Endothelial cell of umbilical vein (primary cell): ENCODE data around the gene XPNPEP1. TPM values are rescaled to one million over a fixed set of nuclear protein-coding genes. Genes with fewer than 3 reads are reported as not detected.

Source experiments
- BruUV-seq: library from RNA; stranded (reverse); fragments of 400-500 nt; replicated peaks from 2 replicates; lab custom pipeline; 2021; lab: Mats Ljungman, UMichigan
- CTCF ChIA-PET: fragments of 300-600, 350-600 bp; sonication (Branson Sonifier 250); formaldehyde crosslinking; loops from one replicate; lab custom pipeline; 2021; ENCODE audit warnings: antibody characterized with exemption, inconsistent platforms; lab: Charles Lee
- POLR2A ChIA-PET: fragments of 300-600, 350-600 bp; sonication (Branson Sonifier 250); formaldehyde crosslinking; loops from one replicate; lab custom pipeline; 2021; ENCODE audit warnings: antibody characterized with exemption, inconsistent platforms; lab: Charles Lee
- DNase-seq: peaks from one replicate; pipeline ENCODE4 v3.0.0-alpha.2; 2011; ENCODE audit warnings: low read depth, low spot score
- FAIRE-seq: peaks from 2 replicates; lab custom pipeline; 2011; peaks lifted over from hg19 to GRCh38; lab: Jason Lieb, UNC
- H2AFZ ChIP-seq: 2 replicates; pipeline ENCODE4 v1.6.0; 2012; ENCODE audit warnings: low read depth, low read length, control low read depth, inconsistent platforms
- H3K27ac ChIP-seq: 2 replicates; pipeline ENCODE4 v1.5.1; 2011; ENCODE audit warnings: low read depth, mild to moderate bottlenecking, control low read depth, low read length, moderate library complexity; ENCODE audit not compliant: insufficient read depth
- H3K27me3 ChIP-seq, 2 experiments: 2 replicates each; pipeline versions ENCODE4 v1.6.0 to v1.6.1; 2011; ENCODE audit warnings: low read length in 2 of 2, mixed read lengths in 1 of 2; ENCODE audit not compliant: control insufficient read depth in 2 of 2, insufficient read depth in 2 of 2
- H3K36me3 ChIP-seq, 2 experiments: 2 replicates in 1 of 2; 3 replicates in 1 of 2; pipeline ENCODE4 v1.5.1; 2011; ENCODE audit warnings: low read length in 2 of 2, mild to moderate bottlenecking in 1 of 2, moderate library complexity in 1 of 2; ENCODE audit not compliant: control insufficient read depth in 2 of 2, insufficient read depth in 2 of 2; ENCODE audit errors: extremely low read depth in 1 of 2
- H3K4me1 ChIP-seq: 3 replicates; pipeline ENCODE4 v1.5.1; 2011; ENCODE audit warnings: mild to moderate bottlenecking, low read length; ENCODE audit not compliant: control insufficient read depth, insufficient read depth; ENCODE audit errors: extremely low read depth
- H3K4me2 ChIP-seq: 2 replicates; pipeline ENCODE4 v1.6.1; 2011; ENCODE audit warnings: low read length, control low read depth, mixed read lengths; ENCODE audit not compliant: insufficient read depth
- H3K4me3 ChIP-seq, 3 experiments: fragments of 200-600 bp in 1 of 3; sonication (generic), shearing (Covaris generic) in 1 of 3; replicated peaks in 1 of 3; 2 replicates each; pipeline ENCODE4 v1.5.1; 2011 to 2016; ENCODE audit warnings: control low read depth in 3 of 3, low read length in 3 of 3, mild to moderate bottlenecking in 2 of 3, inconsistent platforms in 1 of 3, low read depth in 1 of 3, moderate library complexity in 1 of 3; ENCODE audit not compliant: insufficient read depth in 1 of 3
- H3K79me2 ChIP-seq: 2 replicates; pipeline ENCODE4 v1.6.0; 2012; ENCODE audit warnings: low read length, inconsistent platforms; ENCODE audit not compliant: control insufficient read depth, insufficient read depth
- H3K9ac ChIP-seq: replicated peaks from 2 replicates; pipeline ENCODE3; 2011; ENCODE audit warnings: low read length, control low read depth; ENCODE audit not compliant: insufficient read depth; ENCODE audit errors: extremely low read depth
- H3K9me1 ChIP-seq: replicated peaks from 3 replicates; pipeline ENCODE4 v1.6.0; 2011; ENCODE audit warnings: mild to moderate bottlenecking, low read length; ENCODE audit not compliant: control insufficient read depth, insufficient read depth; ENCODE audit errors: extremely low read depth
- H3K9me3 ChIP-seq: replicated peaks from 2 replicates; pipeline ENCODE4 v1.5.1; 2012; ENCODE audit warnings: low read length, inconsistent platforms; ENCODE audit not compliant: control insufficient read depth, insufficient read depth
- H4K20me1 ChIP-seq: replicated peaks from 2 replicates; pipeline ENCODE3; 2011; ENCODE audit warnings: mild to moderate bottlenecking, low read length; ENCODE audit not compliant: control insufficient read depth, insufficient read depth; ENCODE audit errors: extremely low read depth
- EZH2 ChIP-seq: IDR thresholded peaks from 2 replicates; pipeline ENCODE4 v1.6.1; 2012; ENCODE audit warnings: borderline replicate concordance, low read depth, mild to moderate bottlenecking, moderate library complexity, low read length, inconsistent platforms; ENCODE audit not compliant: severe bottlenecking
- FOS ChIP-seq: IDR thresholded peaks from 2 replicates; pipeline ENCODE4 v1.6.1; 2011; ENCODE audit warnings: mild to moderate bottlenecking, low read length, moderate library complexity, borderline replicate concordance; ENCODE audit not compliant: insufficient read depth
- GATA2 ChIP-seq: IDR thresholded peaks from 2 replicates; pipeline ENCODE4 v1.7.0; 2011; ENCODE audit warnings: low read depth, mild to moderate bottlenecking, moderate library complexity, mixed read lengths, low read length; ENCODE audit not compliant: insufficient read length, insufficient read depth
- JUN ChIP-seq: IDR thresholded peaks from 2 replicates; pipeline ENCODE4 v1.6.1; 2011; ENCODE audit warnings: borderline replicate concordance, low read depth; ENCODE audit not compliant: insufficient read length, insufficient read depth
- MYC ChIP-seq: IDR thresholded peaks from one replicate; pipeline ENCODE4 v1.6.1; 2011; ENCODE audit warnings: mild to moderate bottlenecking, low read depth, low read length
- POLR2A ChIP-seq: IDR thresholded peaks from 2 replicates; pipeline ENCODE4 v1.6.1; 2012; ENCODE audit warnings: low read depth, mild to moderate bottlenecking, control low read depth, low read length
- POLR2AphosphoS5 ChIP-seq: IDR thresholded peaks from 2 replicates; pipeline ENCODE4 v1.6.1; 2012; ENCODE audit warnings: low read depth, mild to moderate bottlenecking, control low read depth, low read length, moderate library complexity; ENCODE audit not compliant: insufficient read depth
- dilution Hi-C: fragments of 300-500 bp; cut with MboI; formaldehyde crosslinking; loops from one replicate; pipeline ENCODE4 v1.15.0; 2019; ENCODE audit warnings: low sequenced_read_pairs; ENCODE audit not compliant: extremely low pct_ligation_motif_present
- intact Hi-C: fragments of 100-400 bp; cut with micrococcal nuclease; formaldehyde crosslinking; loops from one replicate; pipeline ENCODE4 v1.10.0; 2022
- polyA plus RNA-seq, 4 experiments: library from polyadenylated mRNA; depleted of rRNA in 3 of 4; stranded (reverse) in 3 of 4; unstranded in 1 of 4; fragments of >200 nt; gene quantifications; 2 replicates each; pipeline versions ENCODE4 v1.2.1 to v1.2.3, GENCODE V29; 2011 to 2012; ENCODE audit warnings: missing spikeins in 1 of 4
- total RNA-seq: library from RNA; stranded (reverse); gene quantifications from 2 replicates; pipeline ENCODE4 v1.2.3, GENCODE V29; 2021
- TF ChIP-seq, protein P1 (sequence below): IDR thresholded peaks from 2 replicates; pipeline ENCODE4 v1.6.1; 2011; ENCODE audit not compliant: insufficient read depth, insufficient read length
- TF ChIP-seq, protein P2 (sequence below), 2 donors: IDR thresholded peaks; 1 replicate in 1 of 2; 2 replicates in 1 of 2; pipeline ENCODE4 v1.5.1; 2011; ENCODE audit warnings: low read length in 2 of 2, mild to moderate bottlenecking in 2 of 2, moderate library complexity in 2 of 2, control low read depth in 1 of 2, inconsistent platforms in 1 of 2, low read depth in 1 of 2; ENCODE audit not compliant: insufficient read depth in 1 of 2; ENCODE audit errors: extremely low read depth in 1 of 2

XPNPEP1 gene
- total and polyA plus RNA-seq, 2 donors (not counting 3 experiments of a cell fraction or from before 2014, with no cell fraction given), result 81.1 to 245 TPM

- H4K20me1 ChIP-seq, result no peaks in the 10 kb centered on the region
- H3K9me3 ChIP-seq, result no peaks in the 10 kb centered on the region
- no TSS peak for BruUV-seq
- no peaks in the 10 kb centered on the region for H3K9me1 ChIP-seq
- no peak overlapping the region for H3K9ac ChIP-seq
- DNase-seq (no peak), FAIRE-seq (no peak)
- ChIA-PET POLR2A (no interaction called here), CTCF (interaction anchor here (1.4 to 4.2 kb wide), 4 partner anchors 7 to 88 kb away, joined by 3 to 28 read pairs (median 5); no protein-coding TSS in a partner anchor)
- intact Hi-C loops (no loop called here), dilution Hi-C loops (no loop called here)
- H3K36me3 ChIP-seq, result no peaks in the 10 kb centered on the region
- no peaks in the 10 kb centered on the region for H3K79me2 ChIP-seq
- H3K27ac ChIP-seq, result no peak overlapping the region
- H3K4me2 ChIP-seq, result no peak overlapping the region
- H3K27me3 ChIP-seq, result no peaks in the 10 kb centered on the region
- peaks cover 8% of the 10 kb centered on the region for H3K4me1 ChIP-seq
- no peak overlapping the region for H2AFZ ChIP-seq
- H3K4me3 ChIP-seq, result no peak overlapping the region
- no peak for TF ChIP-seq POLR2AphosphoS5
Observed at GRCh38 chr10:109972372-109973001, 49.2 kb upstream of the XPNPEP1 start.

- no peaks in the 10 kb centered on the region for H4K20me1 ChIP-seq
- dilution Hi-C loops (no loop called here), intact Hi-C loops (no loop called here)
- no peak for FAIRE-seq
- no peak for DNase-seq
- TF ChIP-seq FOS, result no peak
- no peak for TF ChIP-seq JUN
- no peak for TF ChIP-seq GATA2
- TF ChIP-seq MYC, result no peak
- TF ChIP-seq POLR2AphosphoS5, result no peak
- no peak for TF ChIP-seq EZH2
- TF ChIP-seq, protein P1, sequence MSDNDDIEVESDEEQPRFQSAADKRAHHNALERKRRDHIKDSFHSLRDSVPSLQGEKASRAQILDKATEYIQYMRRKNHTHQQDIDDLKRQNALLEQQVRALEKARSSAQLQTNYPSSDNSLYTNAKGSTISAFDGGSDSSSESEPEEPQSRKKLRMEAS, result no peak
- no peak for TF ChIP-seq POLR2A
- TF ChIP-seq, protein P2, sequence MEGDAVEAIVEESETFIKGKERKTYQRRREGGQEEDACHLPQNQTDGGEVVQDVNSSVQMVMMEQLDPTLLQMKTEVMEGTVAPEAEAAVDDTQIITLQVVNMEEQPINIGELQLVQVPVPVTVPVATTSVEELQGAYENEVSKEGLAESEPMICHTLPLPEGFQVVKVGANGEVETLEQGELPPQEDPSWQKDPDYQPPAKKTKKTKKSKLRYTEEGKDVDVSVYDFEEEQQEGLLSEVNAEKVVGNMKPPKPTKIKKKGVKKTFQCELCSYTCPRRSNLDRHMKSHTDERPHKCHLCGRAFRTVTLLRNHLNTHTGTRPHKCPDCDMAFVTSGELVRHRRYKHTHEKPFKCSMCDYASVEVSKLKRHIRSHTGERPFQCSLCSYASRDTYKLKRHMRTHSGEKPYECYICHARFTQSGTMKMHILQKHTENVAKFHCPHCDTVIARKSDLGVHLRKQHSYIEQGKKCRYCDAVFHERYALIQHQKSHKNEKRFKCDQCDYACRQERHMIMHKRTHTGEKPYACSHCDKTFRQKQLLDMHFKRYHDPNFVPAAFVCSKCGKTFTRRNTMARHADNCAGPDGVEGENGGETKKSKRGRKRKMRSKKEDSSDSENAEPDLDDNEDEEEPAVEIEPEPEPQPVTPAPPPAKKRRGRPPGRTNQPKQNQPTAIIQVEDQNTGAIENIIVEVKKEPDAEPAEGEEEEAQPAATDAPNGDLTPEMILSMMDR (IDR thresholded peaks at IDR 0.05; ENCODE audit: extremely low read depth in 1 of 2, insufficient read depth in 1 of 2, low read depth in 1 of 2, low read length in 2 of 2), result no peak
- no TSS peak for BruUV-seq
- H3K9me1 ChIP-seq, result no peaks in the 10 kb centered on the region
- H3K4me2 ChIP-seq, result no peak overlapping the region
- H3K36me3 ChIP-seq, result no peaks in the 10 kb centered on the region
- POLR2A ChIA-PET, result no interaction called here
- no peak overlapping the region for H3K9ac ChIP-seq
- CTCF ChIA-PET, result interaction anchor here (1.0 to 4.2 kb wide), 4 partner anchors 9 to 88 kb away, joined by 3 to 28 read pairs (median 4); no protein-coding TSS in a partner anchor
- H2AFZ ChIP-seq, result no peak overlapping the region
- no peak overlapping the region for H3K4me3 ChIP-seq
- no peak overlapping the region for H3K27ac ChIP-seq
- H3K79me2 ChIP-seq, result no peaks in the 10 kb centered on the region
- H3K27me3 ChIP-seq, result no peaks in the 10 kb centered on the region
- no peaks in the 10 kb centered on the region for H3K9me3 ChIP-seq
- peaks cover 17% of the 10 kb centered on the region for H3K4me1 ChIP-seq
Observed at GRCh38 chr10:109971634-109972033, 48.3 kb upstream of the XPNPEP1 start.
